H9 (cell line): Measurements from ENCODE around the gene CAMKV. TPM values are rescaled to one million over a fixed set of nuclear protein-coding genes. Genes with fewer than 3 reads are reported as not detected.

Experiments
- DNase-seq: peaks from one replicate; pipeline ENCODE4 v3.0.0-alpha.2; 2017
- H2AFZ ChIP-seq: one replicate; pipeline ENCODE4 v1.6.1; 2013; ENCODE audit warnings: mild to moderate bottlenecking, low read length, control low read depth, moderate library complexity
- H2AK5ac ChIP-seq: 2 replicates; pipeline ENCODE4 v1.6.1; 2013; ENCODE audit warnings: low read length, control low read depth, mixed read lengths; ENCODE audit not compliant: insufficient read length
- H2BK120ac ChIP-seq: one replicate; pipeline ENCODE4 v1.6.1; 2013; ENCODE audit warnings: low read depth, mild to moderate bottlenecking, low read length, control low read depth, inconsistent platforms; ENCODE audit not compliant: poor library complexity, severe bottlenecking
- H2BK12ac ChIP-seq: 2 replicates; pipeline ENCODE4 v1.6.1; 2013; ENCODE audit warnings: low read length, control low read depth, mixed read lengths, low read depth; ENCODE audit not compliant: insufficient read length
- H2BK15ac ChIP-seq: 2 replicates; pipeline ENCODE4 v1.6.1; 2013; ENCODE audit warnings: low read depth, low read length, control low read depth
- H2BK20ac ChIP-seq: one replicate; pipeline ENCODE4 v1.6.1; 2013; ENCODE audit warnings: low read depth, mild to moderate bottlenecking, low read length, control low read depth, inconsistent platforms; ENCODE audit not compliant: poor library complexity, severe bottlenecking
- H2BK5ac ChIP-seq: 2 replicates; pipeline ENCODE4 v1.6.1; 2013; ENCODE audit warnings: low read length, control low read depth, mixed read lengths; ENCODE audit not compliant: insufficient read length
- H3K14ac ChIP-seq: 2 replicates; pipeline ENCODE4 v1.6.1; 2013; ENCODE audit warnings: low read length, control low read depth; ENCODE audit not compliant: insufficient read depth
- H3K18ac ChIP-seq: 2 replicates; pipeline ENCODE4 v1.6.1; 2013; ENCODE audit warnings: low read depth, mild to moderate bottlenecking, mixed read lengths, low read length, control low read depth; ENCODE audit not compliant: insufficient read length
- H3K23ac ChIP-seq: 2 replicates; pipeline ENCODE4 v1.6.1; 2013; ENCODE audit warnings: low read length, control low read depth, mixed read lengths, low read depth; ENCODE audit not compliant: insufficient read length
- H3K23me2 ChIP-seq: 2 replicates; pipeline ENCODE4 v1.6.1; 2013; ENCODE audit warnings: low read depth, mild to moderate bottlenecking, mixed read lengths, low read length, control low read depth; ENCODE audit not compliant: insufficient read length, poor library complexity, severe bottlenecking
- H3K27ac ChIP-seq: 2 replicates; pipeline ENCODE4 v1.5.1; 2013; ENCODE audit warnings: low read length, control low read depth, mixed read lengths, low read depth; ENCODE audit not compliant: insufficient read length
- H3K27me3 ChIP-seq: 2 replicates; pipeline ENCODE4 v1.6.1; 2013; ENCODE audit warnings: low read length, control low read depth, inconsistent platforms; ENCODE audit not compliant: insufficient read depth
- H3K4ac ChIP-seq: 2 replicates; pipeline ENCODE4 v1.6.1; 2013; ENCODE audit warnings: low read depth, mild to moderate bottlenecking, control low read depth, inconsistent platforms, low read length, moderate library complexity
- H3K4me1 ChIP-seq: 2 replicates; pipeline ENCODE4 v1.6.1; 2013; ENCODE audit warnings: low read length, control low read depth, inconsistent platforms; ENCODE audit not compliant: insufficient read depth
- H3K4me2 ChIP-seq: 2 replicates; pipeline ENCODE4 v1.6.1; 2013; ENCODE audit warnings: low read length, control low read depth, mixed read lengths; ENCODE audit not compliant: insufficient read length, insufficient read depth
- H3K56ac ChIP-seq: 2 replicates; pipeline ENCODE4 v1.6.1; 2013; ENCODE audit warnings: low read depth, mild to moderate bottlenecking, mixed read lengths, low read length, control low read depth; ENCODE audit not compliant: insufficient read length
- H3K79me1 ChIP-seq: 2 replicates; pipeline ENCODE4 v1.6.1; 2013; ENCODE audit warnings: low read depth, mild to moderate bottlenecking, moderate library complexity, low read length, control low read depth, inconsistent platforms; ENCODE audit not compliant: insufficient read depth, poor library complexity, severe bottlenecking
- H3K79me2 ChIP-seq: 2 replicates; pipeline ENCODE4 v1.6.1; 2013; ENCODE audit warnings: low read length, control low read depth, inconsistent platforms; ENCODE audit not compliant: insufficient read depth
- H3K9ac ChIP-seq: 2 replicates; pipeline ENCODE4 v1.6.1; 2013; ENCODE audit warnings: low read length, control low read depth, mixed read lengths; ENCODE audit not compliant: insufficient read length; ENCODE audit errors: extremely low read depth
- H3K9me3 ChIP-seq: one replicate; pipeline ENCODE4 v1.6.1; 2013; ENCODE audit warnings: low read depth, low read length, inconsistent platforms; ENCODE audit not compliant: control insufficient read depth
- H3T11ph ChIP-seq: one replicate; pipeline ENCODE4 v1.6.1; 2013; ENCODE audit warnings: mild to moderate bottlenecking, low read length, control low read depth, inconsistent platforms
- H4K20me1 ChIP-seq: one replicate; pipeline ENCODE4 v1.6.1; 2013; ENCODE audit not compliant: control insufficient read depth, insufficient read length, insufficient read depth
- H4K5ac ChIP-seq: 2 replicates; pipeline ENCODE4 v1.6.1; 2013; ENCODE audit warnings: low read depth, mild to moderate bottlenecking, mixed read lengths, low read length, control low read depth; ENCODE audit not compliant: insufficient read length
- H4K8ac ChIP-seq: replicated peaks from 2 replicates; pipeline ENCODE4 v1.6.1; 2013; ENCODE audit warnings: low read length, control low read depth, mixed read lengths, low read depth; ENCODE audit not compliant: insufficient read length
- H4K91ac ChIP-seq: 2 replicates; pipeline ENCODE4 v1.6.1; 2013; ENCODE audit warnings: low read depth, mild to moderate bottlenecking, moderate library complexity, mixed read lengths, low read length, control low read depth; ENCODE audit not compliant: insufficient read length
- H3K27ac Mint-ChIP-seq, 3 experiments: 2 replicates in 2 of 3; 3 replicates in 1 of 3; pipeline ENCODE4 v1.8.0; 2020 to 2021; ENCODE audit warnings: mixed read lengths in 3 of 3, mild to moderate bottlenecking in 1 of 3, moderate library complexity in 1 of 3
- H3K27me3 Mint-ChIP-seq: 2 replicates; pipeline ENCODE4 v1.8.0; 2021; ENCODE audit warnings: low read depth, mild to moderate bottlenecking, moderate library complexity, mixed read lengths
- H3K36me3 Mint-ChIP-seq, 3 experiments: 2 replicates in 2 of 3; 3 replicates in 1 of 3; pipeline ENCODE4 v1.8.0; 2020 to 2021; ENCODE audit warnings: low read depth in 3 of 3, mixed read lengths in 3 of 3; ENCODE audit not compliant: insufficient read depth in 1 of 3
- H3K4me1 Mint-ChIP-seq, 2 experiments: 2 replicates each; pipeline ENCODE4 v1.8.0; 2020; ENCODE audit warnings: mixed read lengths in 2 of 2
- H3K4me3 Mint-ChIP-seq, 2 experiments: 2 replicates in 1 of 2; 3 replicates in 1 of 2; pipeline ENCODE4 v1.8.0; 2020 to 2021; ENCODE audit warnings: mild to moderate bottlenecking in 2 of 2, mixed read lengths in 2 of 2, moderate library complexity in 1 of 2
- H3K9me3 Mint-ChIP-seq, 2 experiments: 2 replicates in 1 of 2; 3 replicates in 1 of 2; pipeline ENCODE4 v1.8.0; 2020; ENCODE audit warnings: mild to moderate bottlenecking in 2 of 2, mixed read lengths in 2 of 2, moderate library complexity in 1 of 2
- CTCF ChIP-seq: fragments of 200-600 bp; sonication (generic); conservative IDR thresholded peaks from 3 replicates; pipeline ENCODE4 v1.8.0; 2021; ENCODE audit warnings: antibody characterized with exemption, mild to moderate bottlenecking
- total RNA-seq: library from RNA; stranded (reverse); gene quantifications from 2 replicates; pipeline ENCODE4 v1.2.1, GENCODE V29; 2021

The CAMKV gene
- total RNA-seq, 1 experiment from 2014 or later = 54.2 TPM

DNA sequence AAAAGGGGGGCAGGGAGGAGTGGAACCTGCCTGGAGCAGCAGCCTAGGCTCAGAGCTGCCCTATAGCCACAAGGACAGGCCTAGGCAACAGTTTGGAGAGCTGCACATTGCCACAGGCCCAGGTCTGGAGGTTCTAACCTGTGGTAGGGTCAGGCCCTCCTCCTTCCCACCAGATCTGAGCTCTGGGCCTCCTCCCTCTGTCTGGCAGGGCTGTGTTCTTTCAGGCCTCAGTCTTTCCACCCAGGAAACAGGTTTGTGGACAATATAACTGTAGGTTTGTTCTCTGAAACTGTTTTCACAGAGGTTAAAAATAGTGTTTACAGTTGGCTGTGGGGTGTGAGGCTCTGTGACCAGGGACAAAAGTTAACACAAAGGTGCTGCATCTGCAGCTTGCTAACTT, 9.0 kb upstream of the CAMKV start:
- Histone ChIP-seq H3K79me2 (no peaks in the 10 kb centered on the region), H4K20me1 (no peaks in the 10 kb centered on the region), H3K4me1 (peaks cover 9% of the 10 kb centered on the region; the same call in 1 of the 2 replicates), H3K4ac (no peak overlapping the region), H4K91ac (no peak overlapping the region), H2BK15ac (no peak overlapping the region), H3K23me2 (no peaks in the 10 kb centered on the region), H2BK20ac (no peak overlapping the region), H3T11ph (no peak overlapping the region), H4K8ac (no peak overlapping the region), H3K23ac (no peak overlapping the region), H3K9me3 (no peaks in the 10 kb centered on the region), H3K18ac (no peak overlapping the region), H2BK12ac (no peak overlapping the region), H3K27ac (no peak overlapping the region), H3K79me1 (no peaks in the 10 kb centered on the region), H4K5ac (no peak overlapping the region), H3K14ac (no peak overlapping the region), H2BK5ac (no peak overlapping the region), H2BK120ac (no peak overlapping the region), H3K4me2 (no peak overlapping the region), H2AFZ (no peak overlapping the region), H3K27me3 (no peaks in the 10 kb centered on the region), H3K56ac (no peak overlapping the region), H3K9ac (no peak overlapping the region), H2AK5ac (no peak overlapping the region)
- peaks cover 8% of the 10 kb centered on the region for H3K27me3 Mint-ChIP-seq
- H3K4me3 Mint-ChIP-seq = no peak overlapping the region
- H3K4me1 Mint-ChIP-seq = peaks cover 29 to 34% of the 10 kb centered on the region in 2 experiments
- no peak for DNase-seq
- no peak for TF ChIP-seq CTCF
- H3K36me3 Mint-ChIP-seq = no peaks in the 10 kb centered on the region
- no peak overlapping the region for H3K27ac Mint-ChIP-seq
- H3K9me3 Mint-ChIP-seq = no peaks in the 10 kb centered on the region
